ENCODE results near the gene RD3L. TPM values are rescaled to one million over a fixed set of nuclear protein-coding genes. Genes with fewer than 3 reads are reported as not detected.

RD3L gene
- total RNA-seq, 4 donors from 2014 or later, result not detected

DNA sequence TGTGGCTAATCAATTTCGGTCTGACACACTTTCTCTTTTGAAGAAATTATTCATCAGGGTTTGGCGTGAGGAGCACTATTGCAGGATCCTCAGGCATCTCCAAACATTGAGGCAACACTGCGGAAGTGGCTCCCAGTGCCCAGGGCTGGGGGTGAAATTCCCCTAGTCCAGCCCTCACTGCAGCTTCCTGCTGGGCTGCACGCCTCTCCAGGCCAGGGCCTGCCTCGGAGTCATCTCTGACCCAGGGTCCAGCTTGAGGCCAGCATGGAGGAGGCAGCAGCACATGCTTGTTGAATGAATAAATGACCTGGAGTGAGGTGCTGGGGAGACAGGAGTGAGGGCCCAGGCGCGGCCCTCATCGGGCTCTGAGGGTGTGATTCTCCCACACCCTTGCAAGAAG lies 50.1 kb downstream of the RD3L start:
- no peaks in the 10 kb centered on the region for H3K36me3 ChIP-seq
- H3K27me3 ChIP-seq, result no peaks in the 10 kb centered on the region
- DNase-seq, result no peak
- no peaks in the 10 kb centered on the region for H3K9me3 ChIP-seq
- H3K4me1 ChIP-seq, result peaks cover 0 to 34% of the 10 kb centered on the region in 2 donors
- intact Hi-C loops (cut with DNase I), result no loop called here
- 93% methylated on average over 8 of the region's 8 CpGs for WGBS, 2 donors
- TF ChIP-seq POLR2A (IDR thresholded peaks at IDR 0.05), result no peak
- TF ChIP-seq, protein P1, sequence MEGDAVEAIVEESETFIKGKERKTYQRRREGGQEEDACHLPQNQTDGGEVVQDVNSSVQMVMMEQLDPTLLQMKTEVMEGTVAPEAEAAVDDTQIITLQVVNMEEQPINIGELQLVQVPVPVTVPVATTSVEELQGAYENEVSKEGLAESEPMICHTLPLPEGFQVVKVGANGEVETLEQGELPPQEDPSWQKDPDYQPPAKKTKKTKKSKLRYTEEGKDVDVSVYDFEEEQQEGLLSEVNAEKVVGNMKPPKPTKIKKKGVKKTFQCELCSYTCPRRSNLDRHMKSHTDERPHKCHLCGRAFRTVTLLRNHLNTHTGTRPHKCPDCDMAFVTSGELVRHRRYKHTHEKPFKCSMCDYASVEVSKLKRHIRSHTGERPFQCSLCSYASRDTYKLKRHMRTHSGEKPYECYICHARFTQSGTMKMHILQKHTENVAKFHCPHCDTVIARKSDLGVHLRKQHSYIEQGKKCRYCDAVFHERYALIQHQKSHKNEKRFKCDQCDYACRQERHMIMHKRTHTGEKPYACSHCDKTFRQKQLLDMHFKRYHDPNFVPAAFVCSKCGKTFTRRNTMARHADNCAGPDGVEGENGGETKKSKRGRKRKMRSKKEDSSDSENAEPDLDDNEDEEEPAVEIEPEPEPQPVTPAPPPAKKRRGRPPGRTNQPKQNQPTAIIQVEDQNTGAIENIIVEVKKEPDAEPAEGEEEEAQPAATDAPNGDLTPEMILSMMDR (IDR thresholded peaks at IDR 0.05), result no peak
- H3K4me3 ChIP-seq (replicated peaks in 1 of 3), result no peak overlapping the region
- H3K27ac ChIP-seq, result no peak overlapping the region

DNA sequence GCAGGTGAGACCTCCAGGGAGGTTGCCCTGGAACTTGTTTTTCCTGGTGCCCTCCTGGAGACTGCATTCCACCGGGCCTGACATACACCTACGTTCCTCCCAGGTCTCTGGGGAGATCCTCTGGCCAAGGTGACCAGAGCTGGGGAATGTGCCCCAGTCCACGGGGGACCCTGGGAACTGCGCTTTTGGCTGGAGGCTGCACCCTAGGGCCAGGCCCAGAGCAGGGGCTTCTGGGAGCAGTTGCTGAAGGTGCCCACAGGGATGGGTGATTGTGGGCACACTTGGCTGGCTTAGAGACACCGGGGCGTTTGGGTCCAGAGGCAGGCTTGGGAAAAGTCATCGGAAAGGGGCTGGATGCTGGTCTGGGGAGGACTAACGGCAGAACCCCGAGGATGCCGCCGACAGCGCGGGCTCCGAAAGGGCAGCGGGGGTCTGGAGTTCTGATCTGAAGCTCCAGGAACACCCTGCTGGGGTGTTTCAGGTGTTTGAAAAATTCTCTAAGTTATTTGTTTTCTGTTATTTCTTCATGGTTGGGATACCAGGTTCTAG lies 50.6 kb downstream of the RD3L start:
- WGBS, 2 donors, result 79 to 80% methylated on average over 14 to 15 of the region's 15 CpGs
- Histone ChIP-seq H3K4me3 (replicated peaks in 1 of 3) (no peak overlapping the region), H3K27me3 (no peaks in the 10 kb centered on the region), H3K36me3 (no peaks in the 10 kb centered on the region), H3K9me3 (no peaks in the 10 kb centered on the region), H3K27ac (peak overlapping the region in 2 of 3 donors; percentile 11 to 41), H3K4me1 (peaks cover 0 to 29% of the 10 kb centered on the region in 2 donors)
- peak; percentile 48 to 59 for DNase-seq
- TF ChIP-seq POLR2A (IDR thresholded peaks at IDR 0.05), result no peak
- TF ChIP-seq, protein P1 (IDR thresholded peaks at IDR 0.05), result no peak
- intact Hi-C loops (cut with DNase I), result no loop called here

- no peaks in the 10 kb centered on the region for H3K27me3 ChIP-seq
- 64 to 82% methylated on average over 9 to 15 of the region's 18 CpGs for WGBS, 2 donors
- intact Hi-C loops (cut with DNase I), result no loop called here
- peaks cover 0 to 27% of the 10 kb centered on the region in 2 donors for H3K4me1 ChIP-seq
- H3K27ac ChIP-seq, result peak overlapping the region in 2 of 3 donors; percentile 39 to 41
- no peak overlapping the region for H3K4me3 ChIP-seq (replicated peaks in 1 of 3)
- TF ChIP-seq, protein P1 (IDR thresholded peaks at IDR 0.05), result no peak
- no peak for TF ChIP-seq POLR2A (IDR thresholded peaks at IDR 0.05)
- H3K9me3 ChIP-seq, result no peaks in the 10 kb centered on the region
- no peak for DNase-seq
- H3K36me3 ChIP-seq, result no peaks in the 10 kb centered on the region
Observed at GRCh38 chr14:103890821-103891666, 51.3 kb downstream of the RD3L start.

Other genes starting within 250 kb of the RD3L start
- 10 to 100 TPM in 1 of 4 donors, 1 to 10 TPM in 3; 3.3 to 15.7 (median 7.9) TPM for gene XRCC3, start 227.1 kb downstream of the RD3L start, total RNA-seq
- gene ZFYVE21, start 226.7 kb downstream of the RD3L start, total RNA-seq, result 100 to 1,000 TPM; 113 to 167 (median 131) TPM
- gene PPP1R13B, start 95.0 kb downstream of the RD3L start, total RNA-seq, result 100 to 1,000 TPM in 1 of 4 donors, 10 to 100 TPM in 3; 77.0 to 131 (median 81.8) TPM
- 10 to 100 TPM; 27.4 to 85.1 (median 50.0) TPM for gene TDRD9, start 14.1 kb downstream of the RD3L start, total RNA-seq
- 10 to 100 TPM in 2 of 4 donors, 1 to 10 TPM in 2; 7.5 to 24.0 (median 15.2) TPM for gene ASPG, start 143.2 kb upstream of the RD3L start, total RNA-seq
- gene KIF26A, start 196.1 kb upstream of the RD3L start, total RNA-seq, result 1 to 10 TPM; 3.3 to 6.2 (median 4.9) TPM

Measured in thyroid gland (tissue), 4 donors.